GM12878 (cell line): ENCODE results near the gene TRIM9. TPM values are rescaled to one million over a fixed set of nuclear protein-coding genes. Genes with fewer than 3 reads are reported as not detected.

Experiments used
- ATAC-seq: fragments of 200-7000 bp; cut with Tn5 transposase; 3 replicates; pipeline ENCODE4 v1.9.1; 2020; ENCODE audit warnings: mild to moderate bottlenecking, moderate library complexity
- BruUV-seq: library from RNA; stranded (reverse); fragments of 400-500 nt; replicated peaks from 2 replicates; lab custom pipeline; 2021; lab: Mats Ljungman, UMichigan
- CTCF ChIA-PET: fragments of 300-600 bp; sonication (Branson Sonifier 250); formaldehyde crosslinking; extraction: SDS; loops from one replicate; lab custom pipeline; 2021; ENCODE audit warnings: inconsistent platforms; lab: Yijun Ruan, JAX
- POLR2A ChIA-PET: fragments of 350-600 bp; formaldehyde crosslinking; extraction: SDS; loops from one replicate; lab custom pipeline; 2021; ENCODE audit warnings: inconsistent platforms; lab: Charles Lee
- RAD21 ChIA-PET: fragments of 300-600 bp; sonication (Branson Sonifier 250); formaldehyde crosslinking; loops from one replicate; lab custom pipeline; 2023; ENCODE audit warnings: antibody characterized with exemption; ENCODE audit not compliant: unreplicated experiment; lab: Charles Lee
- SMC1A ChIA-PET: fragments of 300-600 bp; sonication (Branson Sonifier 250); formaldehyde crosslinking; loops from one replicate; lab custom pipeline; 2023; ENCODE audit not compliant: unreplicated experiment, uncharacterized antibody; lab: Charles Lee
- DNase-seq: peaks from one replicate; pipeline ENCODE4 v3.0.0-alpha.2; 2011; ENCODE audit warnings: low read depth, low spot score
- FAIRE-seq: peaks from 3 replicates; lab custom pipeline; 2011; peaks lifted over from hg19 to GRCh38; lab: Jason Lieb, UNC
- H2AFZ ChIP-seq: 2 replicates; pipeline ENCODE4 v1.6.0; 2011; ENCODE audit warnings: low read depth, low read length, control low read depth; ENCODE audit not compliant: control insufficient read depth
- H3K27ac ChIP-seq: 2 replicates; pipeline ENCODE4 v1.5.1; 2011; ENCODE audit warnings: control low read depth; ENCODE audit not compliant: control insufficient read depth, insufficient read depth
- H3K27me3 ChIP-seq, 2 experiments: replicated peaks in 1 of 2; 2 replicates each; pipeline versions ENCODE4 v1.6.0 to v1.6.1; 2011; ENCODE audit warnings: low read length in 1 of 2; ENCODE audit not compliant: control insufficient read depth in 2 of 2, insufficient read depth in 2 of 2
- H3K36me3 ChIP-seq, 2 experiments: 2 replicates each; pipeline ENCODE4 v1.5.1; 2011; ENCODE audit warnings: low read length in 1 of 2; ENCODE audit not compliant: control insufficient read depth in 2 of 2, insufficient read depth in 2 of 2
- H3K4me1 ChIP-seq: 2 replicates; pipeline ENCODE4 v1.6.1; 2011; ENCODE audit warnings: mild to moderate bottlenecking, low read length, moderate library complexity, mixed read lengths; ENCODE audit not compliant: control insufficient read depth, insufficient read depth
- H3K4me2 ChIP-seq: 2 replicates; pipeline ENCODE4 v1.6.0; 2011; ENCODE audit warnings: control low read depth; ENCODE audit not compliant: control insufficient read depth, insufficient read depth
- H3K4me3 ChIP-seq: fragments of 200-600 bp; sonication (generic); 2 replicates; pipeline ENCODE4 v1.5.1; 2016
- H3K79me2 ChIP-seq: 2 replicates; pipeline ENCODE4 v1.6.0; 2011; ENCODE audit warnings: low read length; ENCODE audit not compliant: control insufficient read depth, insufficient read depth
- H3K9ac ChIP-seq: 2 replicates; pipeline ENCODE4 v1.8.0; 2011; ENCODE audit warnings: low read length, control low read depth, mixed read lengths; ENCODE audit not compliant: control insufficient read depth, insufficient read depth
- H3K9me3 ChIP-seq: replicated peaks from 3 replicates; pipeline ENCODE4 v1.5.1; 2011; ENCODE audit warnings: mild to moderate bottlenecking, low read length; ENCODE audit not compliant: control insufficient read depth, insufficient read depth
- H4K20me1 ChIP-seq: 2 replicates; pipeline ENCODE4 v1.6.0; 2011; ENCODE audit not compliant: control insufficient read depth, insufficient read depth
- CBX3 ChIP-seq: fragments of 200-600 bp; sonication (generic); IDR thresholded peaks from 2 replicates; pipeline ENCODE4 v1.6.1; 2016; ENCODE audit warnings: low read depth, borderline replicate concordance
- CTCF ChIP-seq, 3 experiments: IDR thresholded peaks in 2 of 3; conservative IDR thresholded peaks in 1 of 3; 2 replicates each; pipeline ENCODE4 v1.5.1; 2011; ENCODE audit warnings: low read depth in 3 of 3, low read length in 3 of 3, mild to moderate bottlenecking in 3 of 3, control low read depth in 2 of 3, moderate library complexity in 2 of 3, inconsistent platforms in 1 of 3, mixed read lengths in 1 of 3; ENCODE audit not compliant: control insufficient read depth in 2 of 3, insufficient read depth in 1 of 3; ENCODE audit errors: extremely low read depth in 1 of 3
- RAD21 ChIP-seq: IDR thresholded peaks from 2 replicates; pipeline ENCODE4 v1.6.1; 2011; ENCODE audit warnings: mild to moderate bottlenecking, low read depth, low read length, moderate library complexity; ENCODE audit not compliant: insufficient read depth
- TARDBP ChIP-seq: IDR thresholded peaks from 2 replicates; pipeline ENCODE4 v1.6.1; 2016; ENCODE audit warnings: borderline replicate concordance
- WGBS: methylation state at CpG from one replicate; pipeline ENCODE4 v1.1.6; 2016; ENCODE audit warnings: low lambda C conversion rate; ENCODE audit not compliant: insufficient replicate concordance, insufficient coverage; ENCODE audit errors: missing lambda C conversion rate; 5-methylcytosine and 5-hydroxymethylcytosine counted together
- in situ Hi-C: fragments of 300-500 bp; cut with MboI; formaldehyde crosslinking; loops from 9 replicates; pipeline ENCODE4 v1.14.3; 2018; ENCODE audit warnings: mixed read lengths
- intact Hi-C: fragments of 100-400 bp; cut with micrococcal nuclease; formaldehyde crosslinking; loops from one replicate; pipeline ENCODE4 v1.14.2; 2022; ENCODE audit not compliant: unreplicated experiment
- polyA plus RNA-seq, 11 experiments: library from polyadenylated mRNA; depleted of rRNA in 4 of 11; unstranded in 6 of 11; stranded (reverse) in 5 of 11; fragments of >200 nt; fragmentation: Nextera tagmentation in 4 of 11; fragmentation: Illumina TruSeq in 1 of 11; extraction: Ambion mirVana in 4 of 11; extraction: Trizol in 1 of 11; gene quantifications; 1 replicate in 1 of 11; 2 replicates in 10 of 11; pipeline versions ENCODE4 v1.2.1 to v1.2.3, GENCODE V29; 2011 to 2016; ENCODE audit warnings: inconsistent platforms in 2 of 11, missing spikeins in 2 of 11, low read depth in 1 of 11
- total RNA-seq, 4 experiments: library from RNA; depleted of rRNA in 3 of 4; stranded (reverse); fragments of >200 nt in 3 of 4; fragmentation: Illumina TruSeq in 1 of 4; extraction: Trizol in 1 of 4; gene quantifications; 2 replicates each; pipeline versions ENCODE4 v1.2.1 to v1.2.3, GENCODE V29; 2013 to 2021

Gene TRIM9
- total and polyA plus RNA-seq, 10 of the 15 experiments (the other 5 are each of a cell fraction or from before 2014, with no cell fraction given): 0.04 to 0.18 (median 0.11) TPM; not detected in 2

GRCh38 chr14:50955373-50956043, 139.4 kb downstream of the TRIM9 start:
- Histone ChIP-seq H3K27me3 (no peaks in the 10 kb centered on the region), H3K9ac (no peak overlapping the region), H3K36me3 (no peaks in the 10 kb centered on the region), H3K4me1 (no peaks in the 10 kb centered on the region), H4K20me1 (no peaks in the 10 kb centered on the region), H2AFZ (no peak overlapping the region), H3K4me3 (no peak overlapping the region), H3K9me3 (no peaks in the 10 kb centered on the region), H3K27ac (no peak overlapping the region), H3K79me2 (no peaks in the 10 kb centered on the region), H3K4me2 (no peak overlapping the region)
- ChIA-PET CTCF (interaction anchor here (0.6 to 1.2 kb wide), 2 partner anchors 95 to 263 kb away, joined by 3 read pairs; no protein-coding TSS in a partner anchor), RAD21 (no interaction called here), SMC1A (interaction anchor here (2.6 kb wide), 1 partner anchor 263 kb away, joined by 9 read pairs; no protein-coding TSS in a partner anchor), POLR2A (no interaction called here)
- 21% methylated on average over 5 of the region's 5 CpGs for WGBS
- intact Hi-C loops (no loop called here), in situ Hi-C loops (no loop called here)
- TF ChIP-seq CTCF (IDR thresholded peaks at IDR 0.05 in 2 of 3, conservative IDR thresholded peaks at IDR 0.05 in 1 of 3; ENCODE audit: control insufficient read depth in 2 of 3, extremely low read depth in 1 of 3, insufficient read depth in 1 of 3, low read depth in 3 of 3, low read length in 3 of 3) (0 out of 6 replicates have a peak, but pooled peaks of 1 of the 3 experiments have one; percentile 4), TARDBP (no peak), RAD21 (0 out of 2 replicates have a peak, but pooled peaks have one; percentile 5), CBX3 (no peak)
- DNase-seq: no peak
- FAIRE-seq: no peak
- no TSS peak for BruUV-seq
- ATAC-seq: peak; percentile 60
